ENCODE results near the gene PAX3. TPM values are rescaled to one million over a fixed set of nuclear protein-coding genes. Genes with fewer than 3 reads are reported as not detected.

The PAX3 gene
- total RNA-seq, 3 donors from 2014 or later: 0.29 to 2.9 (median 2.3) TPM

DNA sequence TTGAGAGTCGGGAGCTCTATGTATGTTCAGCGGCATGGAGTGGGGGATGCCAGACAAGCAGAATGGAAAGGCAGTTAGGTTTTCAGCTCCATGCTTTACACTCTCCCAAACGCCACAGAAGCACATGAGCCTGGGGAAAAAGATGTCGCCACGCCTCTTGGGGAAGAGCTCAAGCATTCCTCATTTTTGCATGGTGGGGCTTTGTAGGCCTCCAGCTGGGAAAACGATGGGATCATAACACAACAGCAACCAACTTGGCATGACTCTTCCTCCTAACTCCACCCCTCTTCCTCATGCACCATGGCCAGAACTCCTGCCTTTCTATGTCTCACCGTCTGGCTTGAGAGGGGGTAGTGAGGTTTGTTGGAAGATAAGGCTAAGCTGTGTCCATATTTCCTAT is 102.6 kb downstream of the PAX3 start:
- Histone ChIP-seq H3K4me1 (no peaks in the 10 kb centered on the region), H3K27me3 (no peaks in the 10 kb centered on the region), H3K4me3 (no peak overlapping the region), H3K9me3 (no peaks in the 10 kb centered on the region), H3K36me3 (no peaks in the 10 kb centered on the region), H3K27ac (no peak overlapping the region)
- DNase-seq (ENCODE audit: low spot score in 2 of 2): no peak
- intact Hi-C loops (cut with DNase I; ENCODE audit: low total_unique reads): no loop called here
- TF ChIP-seq POLR2AphosphoS5 (IDR thresholded peaks at IDR 0.05) (no peak), POLR2A (IDR thresholded peaks at IDR 0.05) (no peak)
- TF ChIP-seq, protein P1, sequence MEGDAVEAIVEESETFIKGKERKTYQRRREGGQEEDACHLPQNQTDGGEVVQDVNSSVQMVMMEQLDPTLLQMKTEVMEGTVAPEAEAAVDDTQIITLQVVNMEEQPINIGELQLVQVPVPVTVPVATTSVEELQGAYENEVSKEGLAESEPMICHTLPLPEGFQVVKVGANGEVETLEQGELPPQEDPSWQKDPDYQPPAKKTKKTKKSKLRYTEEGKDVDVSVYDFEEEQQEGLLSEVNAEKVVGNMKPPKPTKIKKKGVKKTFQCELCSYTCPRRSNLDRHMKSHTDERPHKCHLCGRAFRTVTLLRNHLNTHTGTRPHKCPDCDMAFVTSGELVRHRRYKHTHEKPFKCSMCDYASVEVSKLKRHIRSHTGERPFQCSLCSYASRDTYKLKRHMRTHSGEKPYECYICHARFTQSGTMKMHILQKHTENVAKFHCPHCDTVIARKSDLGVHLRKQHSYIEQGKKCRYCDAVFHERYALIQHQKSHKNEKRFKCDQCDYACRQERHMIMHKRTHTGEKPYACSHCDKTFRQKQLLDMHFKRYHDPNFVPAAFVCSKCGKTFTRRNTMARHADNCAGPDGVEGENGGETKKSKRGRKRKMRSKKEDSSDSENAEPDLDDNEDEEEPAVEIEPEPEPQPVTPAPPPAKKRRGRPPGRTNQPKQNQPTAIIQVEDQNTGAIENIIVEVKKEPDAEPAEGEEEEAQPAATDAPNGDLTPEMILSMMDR (IDR thresholded peaks at IDR 0.05): no peak

DNA sequence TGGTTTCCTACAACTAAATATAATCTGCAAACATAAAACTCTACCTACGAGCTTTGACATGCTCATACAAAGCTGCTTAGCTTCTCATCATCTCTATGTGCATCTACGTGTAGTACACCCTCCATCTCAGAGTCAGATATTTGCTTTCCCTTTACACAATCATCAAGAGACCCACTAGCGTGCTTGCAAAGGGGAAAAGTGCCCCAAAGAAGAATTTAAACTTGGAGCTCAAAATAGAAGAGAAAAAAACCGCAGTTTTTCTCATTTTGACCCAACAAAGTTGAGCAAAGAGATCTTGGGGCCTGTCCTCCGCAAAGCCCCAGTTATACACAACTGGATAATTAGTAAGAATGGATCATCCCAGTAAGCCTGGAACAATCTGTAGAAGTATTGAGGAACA is 104.1 kb downstream of the PAX3 start:
- Histone ChIP-seq H3K9me3 (no peaks in the 10 kb centered on the region), H3K4me1 (no peaks in the 10 kb centered on the region), H3K36me3 (no peaks in the 10 kb centered on the region), H3K27ac (no peak overlapping the region), H3K27me3 (no peaks in the 10 kb centered on the region), H3K4me3 (no peak overlapping the region)
- intact Hi-C loops (cut with DNase I; ENCODE audit: low total_unique reads): no loop called here
- TF ChIP-seq POLR2AphosphoS5 (IDR thresholded peaks at IDR 0.05): no peak
- TF ChIP-seq, protein P1 (IDR thresholded peaks at IDR 0.05): no peak
- no peak for TF ChIP-seq POLR2A (IDR thresholded peaks at IDR 0.05)
- DNase-seq (ENCODE audit: low spot score in 2 of 2): no peak

DNA sequence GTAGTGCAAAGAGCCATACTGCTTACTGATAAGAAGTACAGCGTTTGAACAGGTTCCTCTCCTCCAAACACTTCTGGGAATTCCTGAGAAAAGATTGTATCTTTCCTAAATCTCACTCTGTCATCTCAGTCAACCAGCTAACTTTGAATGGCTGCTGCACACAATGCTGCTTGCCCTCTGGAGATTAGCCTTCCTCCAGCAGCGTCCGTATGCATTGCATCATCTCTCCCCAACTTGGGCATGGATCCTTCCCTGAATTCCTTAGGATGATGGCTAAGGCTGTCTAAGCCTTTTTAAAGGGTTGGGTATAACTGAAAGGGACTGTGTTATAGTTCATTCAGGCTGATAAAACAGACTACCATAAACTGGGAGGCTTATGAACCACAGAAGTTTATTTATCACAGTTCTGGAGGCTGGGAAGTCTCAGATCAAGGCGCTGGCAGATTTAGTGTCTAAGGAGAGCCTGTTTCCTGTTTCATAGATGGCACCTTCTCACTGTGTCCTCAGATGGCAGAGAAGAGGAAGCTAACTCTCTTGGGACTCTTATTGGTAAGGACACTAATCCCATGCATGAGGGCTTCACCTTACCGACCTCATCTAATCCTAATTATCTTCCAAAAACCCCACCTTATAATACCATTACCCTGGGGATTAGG is 105.3 kb downstream of the PAX3 start:
- no peaks in the 10 kb centered on the region for H3K9me3 ChIP-seq
- DNase-seq (ENCODE audit: low spot score in 2 of 2): no peak
- no peaks in the 10 kb centered on the region for H3K36me3 ChIP-seq
- H3K27me3 ChIP-seq: no peaks in the 10 kb centered on the region
- no peak overlapping the region for H3K27ac ChIP-seq
- H3K4me1 ChIP-seq: no peaks in the 10 kb centered on the region
- no peak overlapping the region for H3K4me3 ChIP-seq
- no peak for TF ChIP-seq POLR2A (IDR thresholded peaks at IDR 0.05)
- no peak for TF ChIP-seq POLR2AphosphoS5 (IDR thresholded peaks at IDR 0.05)
- TF ChIP-seq, protein P1 (IDR thresholded peaks at IDR 0.05): no peak
- intact Hi-C loops (cut with DNase I; ENCODE audit: low total_unique reads): no loop called here

DNA sequence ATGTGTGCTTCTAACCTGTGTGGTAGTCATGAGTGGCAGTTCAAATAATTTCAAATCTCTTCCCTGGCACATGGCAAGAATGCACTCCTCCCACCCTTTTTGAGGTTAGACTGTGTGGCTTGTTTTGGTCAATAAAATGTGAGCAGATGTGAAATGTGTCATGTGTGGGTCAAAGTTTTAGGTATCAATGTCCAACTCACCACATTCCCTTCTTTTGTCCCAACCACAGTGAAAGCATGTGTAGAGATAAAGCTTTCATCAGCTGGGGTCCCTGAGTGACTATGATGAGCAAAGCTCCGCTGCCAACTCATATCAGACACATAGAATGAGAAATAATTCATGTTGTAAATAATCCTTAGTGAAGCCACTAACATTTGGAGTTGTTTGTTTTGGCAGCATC is 118.2 kb downstream of the PAX3 start:
- intact Hi-C loops (cut with DNase I; ENCODE audit: low total_unique reads): no loop called here
- H3K36me3 ChIP-seq: no peaks in the 10 kb centered on the region
- peaks cover 0 to 6% of the 10 kb centered on the region in 2 donors for H3K27me3 ChIP-seq
- no peak overlapping the region for H3K27ac ChIP-seq
- H3K9me3 ChIP-seq: no peaks in the 10 kb centered on the region
- TF ChIP-seq, protein P1 (IDR thresholded peaks at IDR 0.05): no peak
- TF ChIP-seq POLR2AphosphoS5 (IDR thresholded peaks at IDR 0.05) (no peak), POLR2A (IDR thresholded peaks at IDR 0.05) (no peak)
- no peak for DNase-seq (ENCODE audit: low spot score in 2 of 2)
- no peak overlapping the region for H3K4me3 ChIP-seq
- H3K4me1 ChIP-seq: no peaks in the 10 kb centered on the region

DNA sequence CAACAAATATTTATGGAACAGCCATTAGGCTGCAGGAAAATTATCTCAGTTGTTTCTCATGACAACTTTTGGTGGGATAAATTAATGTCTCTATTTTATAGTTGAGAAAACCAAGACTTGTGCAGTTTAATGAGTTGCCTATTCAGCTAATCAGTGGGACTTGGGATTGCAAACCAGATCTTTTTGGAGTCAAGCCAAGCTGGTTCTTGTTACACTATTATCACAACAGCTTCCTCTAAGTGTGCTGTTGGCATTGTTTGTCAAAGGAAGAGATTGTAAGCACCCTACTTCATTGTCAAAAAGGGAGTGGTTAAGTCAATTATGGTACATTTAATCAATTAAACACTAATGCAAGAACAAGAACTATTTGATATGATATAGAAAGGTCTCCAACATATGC is 119.2 kb downstream of the PAX3 start:
- Histone ChIP-seq H3K4me1 (no peaks in the 10 kb centered on the region), H3K27ac (no peak overlapping the region), H3K27me3 (peaks cover 0 to 16% of the 10 kb centered on the region in 2 donors), H3K4me3 (no peak overlapping the region), H3K36me3 (no peaks in the 10 kb centered on the region), H3K9me3 (no peaks in the 10 kb centered on the region)
- intact Hi-C loops (cut with DNase I; ENCODE audit: low total_unique reads): no loop called here
- TF ChIP-seq, protein P1 (IDR thresholded peaks at IDR 0.05): no peak
- TF ChIP-seq POLR2A (IDR thresholded peaks at IDR 0.05) (no peak), POLR2AphosphoS5 (IDR thresholded peaks at IDR 0.05) (no peak)
- no peak for DNase-seq (ENCODE audit: low spot score in 2 of 2)

Data from breast epithelium (tissue), 4 donors.